ENCODE results near the gene VIL1. TPM values are rescaled to one million over a fixed set of nuclear protein-coding genes. Genes with fewer than 3 reads are reported as not detected.

The VIL1 gene
- polyA plus RNA-seq, 3 donors, result not detected

DNA sequence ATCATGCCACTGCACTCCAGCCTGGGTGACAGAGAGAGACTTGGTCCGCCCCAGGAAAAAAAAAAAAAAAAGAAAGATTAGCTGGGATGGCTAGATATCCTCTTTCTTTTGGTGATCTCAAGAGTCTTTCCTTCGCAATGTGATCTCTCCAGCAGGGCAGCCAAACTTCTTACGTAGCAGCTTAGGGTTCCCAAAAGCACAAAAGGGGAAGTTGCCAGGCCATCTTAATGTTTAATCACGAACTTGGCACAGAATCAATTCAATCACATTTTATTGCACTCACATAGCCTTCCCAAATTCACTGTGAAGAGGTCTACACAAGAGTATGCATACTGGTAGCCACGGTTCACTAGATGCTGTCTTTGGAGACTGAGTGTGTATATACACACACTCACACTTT lies 53.1 kb downstream of the VIL1 start:
- peak overlapping the region in 1 of 2 donors; percentile 46 for H3K4me3 Mint-ChIP-seq
- peak; percentile 79 to 86 (median 85) for DNase-seq

DNA sequence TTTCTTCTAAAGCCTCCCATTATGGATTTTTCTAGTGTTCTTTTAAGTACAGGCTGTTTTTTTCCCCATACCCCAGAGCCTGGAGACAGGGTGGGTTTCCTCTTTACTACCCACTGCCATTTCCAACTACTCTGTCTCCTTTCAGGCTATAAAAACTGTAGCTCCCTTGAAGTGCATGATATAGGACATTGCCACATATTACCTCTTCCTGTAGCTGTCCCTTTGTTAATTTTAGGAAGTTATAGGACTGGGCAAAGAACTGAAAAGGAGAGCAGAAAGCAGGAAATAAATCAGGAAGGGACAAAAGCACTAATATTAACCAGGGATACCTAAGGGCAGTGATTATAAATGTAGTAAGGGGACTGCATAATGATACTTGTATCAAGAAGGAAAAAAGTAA lies 54.1 kb downstream of the VIL1 start:
- peak overlapping the region; percentile 45 for H3K4me2 ChIP-seq (replicated peaks; ENCODE audit: extremely low read depth, low read length, poor library complexity, severe bottlenecking)
- peaks cover 14 to 38% of the 10 kb centered on the region in 2 donors for H3K36me3 ChIP-seq (replicated peaks in 1 of 2; ENCODE audit: control insufficient read depth in 1 of 2, insufficient read depth in 2 of 2, low read length in 2 of 2)
- Mint-ChIP-seq H3K27me3 (ENCODE audit: low read depth in 3 of 3) (peaks cover 0 to 3% (median 0%) of the 10 kb centered on the region in 3 donors), H3K27ac (peak overlapping the region; percentile 78 to 92 (median 87)), H3K9me3 (no peaks in the 10 kb centered on the region), H3K4me1 (peaks cover 33% of the 10 kb centered on the region), H3K36me3 (peaks cover 18 to 32% of the 10 kb centered on the region in 2 donors), H3K4me3 (peak overlapping the region in 1 of 2 donors; percentile 51)
- H3K27ac ChIP-seq (ENCODE audit: low read depth in 1 of 2, low read length in 2 of 2), result peak overlapping the region in 1 of 2 donors; percentile 63
- DNase-seq, result peak; percentile 6 to 54 (median 54)
- no peak overlapping the region for H2AFZ ChIP-seq (ENCODE audit: insufficient read depth, low read depth, low read length, poor library complexity, severe bottlenecking)
- peak overlapping the region in 1 of 3 experiments; percentile 33 for H3K4me3 ChIP-seq (replicated peaks in 1 of 3; ENCODE audit: low read depth in 2 of 3, low read length in 3 of 3)
- no peaks in the 10 kb centered on the region for H3K79me2 ChIP-seq (ENCODE audit: insufficient read depth, low read length)
- intact Hi-C loops (cut with micrococcal nuclease), result loop anchor here in 1 of 2 donors (10.0 kb wide), 1 partner anchor 288 kb away; no protein-coding TSS in a partner anchor
- no peaks in the 10 kb centered on the region for H3K9me3 ChIP-seq (replicated peaks in 1 of 2; ENCODE audit: control insufficient read depth in 1 of 2, insufficient read depth in 1 of 2, low read length in 2 of 2)
- H3K9ac ChIP-seq (ENCODE audit: insufficient read depth, low read length, poor library complexity, severe bottlenecking), result no peak overlapping the region
- H3K4me1 ChIP-seq (ENCODE audit: control insufficient read depth in 1 of 2, insufficient read depth in 2 of 2, low read length in 2 of 2), result peaks cover 30 to 31% of the 10 kb centered on the region in 2 donors
- no peaks in the 10 kb centered on the region for H3K27me3 ChIP-seq (ENCODE audit: control insufficient read depth in 2 of 2, insufficient read depth in 2 of 2, low read length in 2 of 2)
- no peaks in the 10 kb centered on the region for H4K20me1 ChIP-seq (ENCODE audit: insufficient read depth, low read length)
- TF ChIP-seq, protein P1, sequence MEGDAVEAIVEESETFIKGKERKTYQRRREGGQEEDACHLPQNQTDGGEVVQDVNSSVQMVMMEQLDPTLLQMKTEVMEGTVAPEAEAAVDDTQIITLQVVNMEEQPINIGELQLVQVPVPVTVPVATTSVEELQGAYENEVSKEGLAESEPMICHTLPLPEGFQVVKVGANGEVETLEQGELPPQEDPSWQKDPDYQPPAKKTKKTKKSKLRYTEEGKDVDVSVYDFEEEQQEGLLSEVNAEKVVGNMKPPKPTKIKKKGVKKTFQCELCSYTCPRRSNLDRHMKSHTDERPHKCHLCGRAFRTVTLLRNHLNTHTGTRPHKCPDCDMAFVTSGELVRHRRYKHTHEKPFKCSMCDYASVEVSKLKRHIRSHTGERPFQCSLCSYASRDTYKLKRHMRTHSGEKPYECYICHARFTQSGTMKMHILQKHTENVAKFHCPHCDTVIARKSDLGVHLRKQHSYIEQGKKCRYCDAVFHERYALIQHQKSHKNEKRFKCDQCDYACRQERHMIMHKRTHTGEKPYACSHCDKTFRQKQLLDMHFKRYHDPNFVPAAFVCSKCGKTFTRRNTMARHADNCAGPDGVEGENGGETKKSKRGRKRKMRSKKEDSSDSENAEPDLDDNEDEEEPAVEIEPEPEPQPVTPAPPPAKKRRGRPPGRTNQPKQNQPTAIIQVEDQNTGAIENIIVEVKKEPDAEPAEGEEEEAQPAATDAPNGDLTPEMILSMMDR (IDR thresholded peaks at IDR 0.05), result no peak

More for the DNA sequence above, 53.1 kb downstream of the VIL1 start:
- peak overlapping the region; percentile 45 for H3K4me2 ChIP-seq (replicated peaks; ENCODE audit: extremely low read depth, low read length, poor library complexity, severe bottlenecking)
- no peaks in the 10 kb centered on the region for H3K79me2 ChIP-seq (ENCODE audit: insufficient read depth, low read length)
- H3K9me3 ChIP-seq (replicated peaks in 1 of 2; ENCODE audit: control insufficient read depth in 1 of 2, insufficient read depth in 1 of 2, low read length in 2 of 2), result no peaks in the 10 kb centered on the region
- peak overlapping the region; percentile 54 to 87 (median 84) for H3K27ac Mint-ChIP-seq
- no peaks in the 10 kb centered on the region for H3K9me3 Mint-ChIP-seq
- H3K36me3 Mint-ChIP-seq, result peaks cover 14 to 32% of the 10 kb centered on the region in 2 donors
- peak overlapping the region in 1 of 3 experiments; percentile 43 for H3K4me3 ChIP-seq (replicated peaks in 1 of 3; ENCODE audit: low read depth in 2 of 3, low read length in 3 of 3)
- WGBS (ENCODE audit: insufficient coverage), result 6% methylated on average over 2 of the region's 5 CpGs
- peaks cover 0 to 3% (median 0%) of the 10 kb centered on the region in 3 donors for H3K27me3 Mint-ChIP-seq (ENCODE audit: low read depth in 3 of 3)
- intact Hi-C loops (cut with micrococcal nuclease), result loop anchor here in 1 of 2 donors (10.0 kb wide), 1 partner anchor 287 kb away; no protein-coding TSS in a partner anchor
- no peaks in the 10 kb centered on the region for H3K27me3 ChIP-seq (ENCODE audit: control insufficient read depth in 2 of 2, insufficient read depth in 2 of 2, low read length in 2 of 2)
- H3K36me3 ChIP-seq (replicated peaks in 1 of 2; ENCODE audit: control insufficient read depth in 1 of 2, insufficient read depth in 2 of 2, low read length in 2 of 2), result peaks cover 10 to 29% of the 10 kb centered on the region in 2 donors
- TF ChIP-seq, protein P1 (IDR thresholded peaks at IDR 0.05), result no peak
- H2AFZ ChIP-seq (ENCODE audit: insufficient read depth, low read depth, low read length, poor library complexity, severe bottlenecking), result no peak overlapping the region
- peaks cover 33% of the 10 kb centered on the region for H3K4me1 Mint-ChIP-seq
- H3K27ac ChIP-seq (ENCODE audit: low read depth in 1 of 2, low read length in 2 of 2), result peak overlapping the region in 1 of 2 donors; percentile 63
- H3K4me1 ChIP-seq (ENCODE audit: control insufficient read depth in 1 of 2, insufficient read depth in 2 of 2, low read length in 2 of 2), result peaks cover 30 to 31% of the 10 kb centered on the region in 2 donors
- no peak overlapping the region for H3K9ac ChIP-seq (ENCODE audit: insufficient read depth, low read length, poor library complexity, severe bottlenecking)
- H4K20me1 ChIP-seq (ENCODE audit: insufficient read depth, low read length), result no peaks in the 10 kb centered on the region
